Liver (tissue), 9 donors: Measurements from ENCODE around the gene SMIM36. TPM values are rescaled to one million over a fixed set of nuclear protein-coding genes. Genes with fewer than 3 reads are reported as not detected.

Experiments
- DNase-seq: peaks from one replicate; pipeline ENCODE4 v3.0.0-alpha.2; 2017; ENCODE audit warnings: low spot score
- H3K27ac ChIP-seq, 2 donors: one replicate each; pipeline ENCODE4 v1.7.0; 2013; ENCODE audit warnings: inconsistent platforms in 2 of 2, low read length in 2 of 2, control low read depth in 1 of 2, low read depth in 1 of 2, mild to moderate bottlenecking in 1 of 2
- H3K27me3 ChIP-seq, 4 donors: one replicate each; pipeline versions ENCODE4 v1.6.1 to v1.7.0; 2013; ENCODE audit warnings: low read length in 3 of 4, inconsistent platforms in 1 of 4, mild to moderate bottlenecking in 1 of 4, moderate library complexity in 1 of 4; ENCODE audit not compliant: control insufficient read depth in 4 of 4, insufficient read depth in 4 of 4
- H3K36me3 ChIP-seq, 4 donors: one replicate each; pipeline versions ENCODE4 v1.6.1 to v1.7.0; 2013; ENCODE audit warnings: low read length in 3 of 4, mild to moderate bottlenecking in 3 of 4, low read depth in 1 of 4, moderate library complexity in 1 of 4; ENCODE audit not compliant: control insufficient read depth in 4 of 4, insufficient read depth in 3 of 4
- H3K4me1 ChIP-seq, 4 donors: one replicate each; pipeline versions ENCODE4 v1.6.1 to v1.7.0; 2013; ENCODE audit warnings: low read length in 3 of 4, mild to moderate bottlenecking in 3 of 4, moderate library complexity in 1 of 4; ENCODE audit not compliant: control insufficient read depth in 4 of 4, insufficient read depth in 4 of 4
- H3K4me3 ChIP-seq, 3 donors: one replicate each; pipeline versions ENCODE4 v1.6.1 to v1.7.0; 2013; ENCODE audit warnings: low read length in 3 of 3, control low read depth in 1 of 3, low read depth in 1 of 3, mild to moderate bottlenecking in 1 of 3
- H3K9ac ChIP-seq, 2 donors: one replicate each; pipeline ENCODE4 v1.7.0; 2013; ENCODE audit warnings: low read length in 2 of 2, mild to moderate bottlenecking in 2 of 2, moderate library complexity in 2 of 2, control low read depth in 1 of 2, low read depth in 1 of 2
- H3K9me3 ChIP-seq, 4 donors: one replicate each; pipeline versions ENCODE4 v1.6.1 to v1.7.0; 2013; ENCODE audit warnings: low read length in 3 of 4; ENCODE audit not compliant: control insufficient read depth in 4 of 4
- ATF3 ChIP-seq: IDR thresholded peaks from 2 replicates; pipeline ENCODE4 v1.6.1; 2016; ENCODE audit warnings: antibody characterized with exemption
- CTCF ChIP-seq: fragments of 150-350 bp; IDR thresholded peaks from 2 replicates; pipeline ENCODE4 v1.5.1; 2017; ENCODE audit warnings: improper control_type of control experiment, low read depth, low read length; ENCODE audit not compliant: missing input control
- EGR1 ChIP-seq, 2 donors: IDR thresholded peaks; 2 replicates each; pipeline ENCODE4 v1.6.1; 2016 to 2018; ENCODE audit warnings: antibody characterized with exemption in 2 of 2, low read depth in 2 of 2
- FOXA1 ChIP-seq: IDR thresholded peaks from 2 replicates; pipeline ENCODE4 v1.6.1; 2016; ENCODE audit warnings: antibody characterized with exemption
- FOXA2 ChIP-seq: IDR thresholded peaks from 2 replicates; pipeline ENCODE4 v1.6.1; 2016; ENCODE audit warnings: antibody characterized with exemption
- GABPA ChIP-seq, 2 donors: IDR thresholded peaks in 1 of 2; conservative IDR thresholded peaks in 1 of 2; 2 replicates each; pipeline ENCODE4 v1.6.1; 2016; ENCODE audit warnings: antibody characterized with exemption in 2 of 2, mild to moderate bottlenecking in 1 of 2, moderate library complexity in 1 of 2
- HNF4A ChIP-seq, 2 donors: conservative IDR thresholded peaks; 2 replicates each; pipeline ENCODE4 v1.6.1; 2016; ENCODE audit warnings: antibody characterized with exemption in 2 of 2, mild to moderate bottlenecking in 2 of 2
- HNF4G ChIP-seq: IDR thresholded peaks from 2 replicates; pipeline ENCODE4 v1.6.1; 2016; ENCODE audit warnings: antibody characterized with exemption
- JUND ChIP-seq, 2 donors: IDR thresholded peaks; 2 replicates each; pipeline ENCODE4 v1.6.1; 2016; ENCODE audit warnings: antibody characterized with exemption in 2 of 2
- MAX ChIP-seq: IDR thresholded peaks from 2 replicates; pipeline ENCODE4 v1.6.1; 2016; ENCODE audit warnings: antibody characterized with exemption
- NR2F2 ChIP-seq: IDR thresholded peaks from 2 replicates; pipeline ENCODE4 v1.6.1; 2016; ENCODE audit warnings: antibody characterized with exemption
- RAD21 ChIP-seq, 2 donors: IDR thresholded peaks; 2 replicates each; pipeline ENCODE4 v1.6.1; 2016; ENCODE audit warnings: antibody characterized with exemption in 2 of 2, mild to moderate bottlenecking in 2 of 2
- RXRA ChIP-seq, 2 donors: IDR thresholded peaks; 2 replicates each; pipeline ENCODE4 v1.6.1; 2017 to 2018; ENCODE audit warnings: antibody characterized with exemption in 2 of 2, mild to moderate bottlenecking in 1 of 2
- SP1 ChIP-seq: IDR thresholded peaks from 2 replicates; pipeline ENCODE4 v1.6.1; 2018; ENCODE audit warnings: antibody characterized with exemption, mild to moderate bottlenecking
- TAF1 ChIP-seq: conservative IDR thresholded peaks from 2 replicates; pipeline ENCODE4 v1.6.1; 2016; ENCODE audit warnings: antibody characterized with exemption, mild to moderate bottlenecking
- YY1 ChIP-seq: IDR thresholded peaks from 2 replicates; pipeline ENCODE4 v1.6.1; 2016; ENCODE audit warnings: antibody characterized with exemption, mild to moderate bottlenecking
- ZBTB33 ChIP-seq: IDR thresholded peaks from 2 replicates; pipeline ENCODE4 v1.6.1; 2016; ENCODE audit warnings: antibody characterized with exemption
- WGBS: extraction: QIAGEN DNeasy Blood & Tissue Kit; methylation state at CpG from one replicate; pipeline ENCODE4 v1.1.7; 2013; 5-methylcytosine and 5-hydroxymethylcytosine counted together
- polyA plus RNA-seq, 2 donors: library from polyadenylated mRNA; stranded (reverse) in 1 of 2; unstranded in 1 of 2; fragments of 200-250 nt in 1 of 2; fragments of >200 nt in 1 of 2; fragmentation: Nextera tagmentation in 1 of 2; extraction: Ambion mirVana in 1 of 2; gene quantifications; one replicate each; pipeline versions ENCODE4 v1.2.1 to v1.2.3, GENCODE V29; 2013 to 2015
- total RNA-seq, 2 donors: library from RNA; depleted of rRNA; stranded (reverse); fragments of >200 nt; gene quantifications; one replicate each; pipeline ENCODE4 v1.2.3, GENCODE V29; 2014
- TF ChIP-seq, protein P1 (sequence below): IDR thresholded peaks from 2 replicates; pipeline ENCODE4 v1.6.1; 2016; ENCODE audit warnings: antibody characterized with exemption, mild to moderate bottlenecking
- donor health status: healthy.
- donor health status: healthy.
- donor health status: healthy.
- donor health status: healthy.
- donor health status: healthy.

Gene SMIM36
- total and polyA plus RNA-seq, 4 donors: not detected

DNA sequence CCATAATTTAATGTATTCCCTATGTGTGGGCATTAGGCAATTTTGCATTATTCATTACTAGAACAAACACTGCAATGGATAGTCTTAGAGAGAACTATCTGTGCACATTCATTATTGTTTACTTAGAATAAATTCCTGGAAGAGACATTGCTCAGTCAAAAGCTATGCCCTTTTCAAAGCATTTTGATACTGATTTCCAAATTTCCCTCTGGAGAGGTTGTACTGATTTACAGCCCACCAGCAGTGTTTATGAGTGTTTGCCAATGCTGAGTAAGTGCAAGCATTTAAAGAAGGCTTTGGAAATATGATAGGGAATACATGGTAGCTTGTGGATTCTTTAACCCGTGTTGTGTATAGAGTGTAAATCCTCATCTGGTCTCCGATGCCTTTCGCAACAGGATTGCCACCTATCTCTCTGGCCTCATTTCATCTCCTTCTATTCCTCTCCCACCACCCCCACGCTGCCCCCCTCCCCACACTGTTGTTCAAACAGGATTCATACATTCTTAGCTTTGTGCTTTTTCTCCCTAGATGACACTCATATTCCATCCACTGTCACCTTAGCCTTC lies 56.3 kb downstream of the SMIM36 start (continued):
- TF ChIP-seq, protein P1, sequence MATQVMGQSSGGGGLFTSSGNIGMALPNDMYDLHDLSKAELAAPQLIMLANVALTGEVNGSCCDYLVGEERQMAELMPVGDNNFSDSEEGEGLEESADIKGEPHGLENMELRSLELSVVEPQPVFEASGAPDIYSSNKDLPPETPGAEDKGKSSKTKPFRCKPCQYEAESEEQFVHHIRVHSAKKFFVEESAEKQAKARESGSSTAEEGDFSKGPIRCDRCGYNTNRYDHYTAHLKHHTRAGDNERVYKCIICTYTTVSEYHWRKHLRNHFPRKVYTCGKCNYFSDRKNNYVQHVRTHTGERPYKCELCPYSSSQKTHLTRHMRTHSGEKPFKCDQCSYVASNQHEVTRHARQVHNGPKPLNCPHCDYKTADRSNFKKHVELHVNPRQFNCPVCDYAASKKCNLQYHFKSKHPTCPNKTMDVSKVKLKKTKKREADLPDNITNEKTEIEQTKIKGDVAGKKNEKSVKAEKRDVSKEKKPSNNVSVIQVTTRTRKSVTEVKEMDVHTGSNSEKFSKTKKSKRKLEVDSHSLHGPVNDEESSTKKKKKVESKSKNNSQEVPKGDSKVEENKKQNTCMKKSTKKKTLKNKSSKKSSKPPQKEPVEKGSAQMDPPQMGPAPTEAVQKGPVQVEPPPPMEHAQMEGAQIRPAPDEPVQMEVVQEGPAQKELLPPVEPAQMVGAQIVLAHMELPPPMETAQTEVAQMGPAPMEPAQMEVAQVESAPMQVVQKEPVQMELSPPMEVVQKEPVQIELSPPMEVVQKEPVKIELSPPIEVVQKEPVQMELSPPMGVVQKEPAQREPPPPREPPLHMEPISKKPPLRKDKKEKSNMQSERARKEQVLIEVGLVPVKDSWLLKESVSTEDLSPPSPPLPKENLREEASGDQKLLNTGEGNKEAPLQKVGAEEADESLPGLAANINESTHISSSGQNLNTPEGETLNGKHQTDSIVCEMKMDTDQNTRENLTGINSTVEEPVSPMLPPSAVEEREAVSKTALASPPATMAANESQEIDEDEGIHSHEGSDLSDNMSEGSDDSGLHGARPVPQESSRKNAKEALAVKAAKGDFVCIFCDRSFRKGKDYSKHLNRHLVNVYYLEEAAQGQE: no peak
- no peak for TF ChIP-seq HNF4G
- TF ChIP-seq ATF3: no peak
- TF ChIP-seq FOXA2: no peak
- peak in 1 of 2 donors; percentile 14 for TF ChIP-seq HNF4A (conservative IDR thresholded peaks at IDR 0.05)
- peak in 1 of 2 donors; percentile 29 for TF ChIP-seq RAD21 (IDR thresholded peaks at IDR 0.05)
- TF ChIP-seq SP1: peak; percentile 47
- TF ChIP-seq JUND (IDR thresholded peaks at IDR 0.05): no peak

DNA sequence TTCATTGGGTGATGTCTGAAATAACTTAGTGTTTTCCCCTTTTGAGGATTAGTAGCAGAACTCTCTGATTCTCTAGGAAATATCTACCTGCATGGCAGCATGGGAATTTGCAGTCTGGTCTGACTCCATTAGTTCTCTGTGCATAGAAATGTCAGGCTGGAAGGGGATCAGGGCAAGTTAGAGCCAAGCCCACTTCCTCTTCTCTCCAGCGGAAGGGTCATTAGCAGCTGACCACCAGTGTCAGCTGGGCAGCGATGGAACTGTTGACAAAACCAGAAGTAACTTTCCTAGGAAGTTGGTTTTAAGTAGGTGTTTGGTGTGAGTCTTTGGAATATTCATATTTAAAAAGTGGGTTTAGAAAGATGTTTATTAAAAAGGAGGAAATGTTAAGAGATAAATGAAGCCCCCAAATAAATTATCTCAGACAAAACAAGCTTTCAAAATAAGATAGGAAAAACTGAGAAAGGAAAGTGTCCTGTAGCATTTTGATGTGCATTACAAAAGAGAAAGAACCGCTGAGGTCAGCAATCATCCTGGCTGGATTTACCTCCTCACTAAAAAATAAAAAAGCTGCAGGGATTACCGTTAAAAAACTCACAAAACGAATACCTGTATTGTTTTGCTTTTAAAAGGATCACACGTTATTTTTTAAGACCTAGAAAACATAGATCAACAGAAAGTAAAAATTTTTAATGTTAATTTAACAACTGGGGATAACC lies 57.3 kb downstream of the SMIM36 start:
- peaks cover 4 to 19% (median 13%) of the 10 kb centered on the region in 4 donors for H3K4me1 ChIP-seq
- no peaks in the 10 kb centered on the region for H3K9me3 ChIP-seq
- no peak overlapping the region for H3K4me3 ChIP-seq
- TF ChIP-seq, protein P1: no peak
- TF ChIP-seq EGR1 (IDR thresholded peaks at IDR 0.05; ENCODE audit: low read depth in 2 of 2) (no peak), GABPA (IDR thresholded peaks at IDR 0.05 in 1 of 2, conservative IDR thresholded peaks at IDR 0.05 in 1 of 2) (no peak), TAF1 (no peak), MAX (no peak), RAD21 (IDR thresholded peaks at IDR 0.05) (no peak), NR2F2 (no peak), FOXA1 (no peak), CTCF (no peak), SP1 (no peak), FOXA2 (no peak), RXRA (IDR thresholded peaks at IDR 0.05) (no peak), ZBTB33 (no peak), ATF3 (no peak), JUND (IDR thresholded peaks at IDR 0.05) (no peak), YY1 (no peak), HNF4A (conservative IDR thresholded peaks at IDR 0.05) (no peak), HNF4G (no peak)
- no peak for DNase-seq
- no peaks in the 10 kb centered on the region for H3K36me3 ChIP-seq
- H3K27me3 ChIP-seq: no peaks in the 10 kb centered on the region
- peak overlapping the region in 1 of 2 donors; percentile 14 for H3K27ac ChIP-seq
- 34% methylated on average over 6 of the region's 6 CpGs for WGBS
- H3K9ac ChIP-seq: no peak overlapping the region
